ENCODE measurements around the gene CHRND. TPM values are rescaled to one million over a fixed set of nuclear protein-coding genes. Genes with fewer than 3 reads are reported as not detected.

CHRND gene
- total RNA-seq, 1 experiment from 2014 or later = not detected

DNA sequence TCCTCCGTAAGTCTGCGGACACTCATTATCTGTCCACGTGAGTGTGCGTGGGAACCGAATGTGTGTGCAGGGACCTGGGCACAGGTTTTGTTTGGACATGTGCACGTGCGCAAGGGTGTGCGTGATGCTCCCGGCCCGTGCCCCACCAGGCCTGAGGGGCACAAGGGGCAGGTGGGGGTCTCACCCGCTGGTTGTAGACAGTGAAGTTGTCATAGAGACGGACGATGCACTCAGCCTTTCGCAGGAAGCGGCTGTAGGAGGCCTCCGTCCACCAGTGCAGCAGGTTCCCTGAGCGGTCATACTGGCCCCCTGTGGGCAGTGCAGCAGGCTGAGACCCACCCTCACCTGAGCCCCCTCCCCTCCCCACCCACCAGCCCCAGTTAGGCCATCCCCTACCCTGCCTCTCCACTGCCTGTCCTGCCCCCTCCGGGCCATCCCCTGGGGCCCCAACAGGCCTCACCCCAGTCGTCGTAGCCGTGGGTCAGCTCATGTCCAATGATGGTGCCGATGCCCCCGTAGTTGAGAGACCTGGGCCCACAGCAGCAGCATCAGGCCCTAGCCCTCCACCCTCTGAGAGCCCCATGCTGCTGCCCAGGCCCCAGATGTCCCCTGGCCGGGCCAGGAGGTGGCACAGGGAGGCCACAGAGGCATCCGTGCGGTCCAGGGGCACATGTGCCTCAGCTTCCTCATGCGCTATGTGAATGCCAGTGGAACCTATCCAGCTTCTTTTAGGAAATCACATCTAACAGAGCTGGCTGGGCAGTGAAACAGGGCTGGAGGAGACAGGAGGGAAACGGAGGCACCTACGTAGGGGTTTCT, 44.4 kb upstream of the CHRND start:
- no peaks in the 10 kb centered on the region for H4K20me1 ChIP-seq (ENCODE audit: insufficient read depth, low read depth, low read length)
- H3K36me3 ChIP-seq (ENCODE audit: insufficient read depth, low read length) = no peaks in the 10 kb centered on the region
- H3K27ac ChIP-seq (ENCODE audit: low read length) = no peak overlapping the region
- no peaks in the 10 kb centered on the region for H3K79me2 ChIP-seq (ENCODE audit: low read length)
- no peaks in the 10 kb centered on the region for H3K27me3 ChIP-seq (ENCODE audit: low read length)
- H3K4me1 ChIP-seq (ENCODE audit: low read length) = no peaks in the 10 kb centered on the region
- no peaks in the 10 kb centered on the region for H3K9me2 ChIP-seq (replicated peaks; ENCODE audit: insufficient read depth, low read length)
- DNase-seq = no peak
- H3K4me2 ChIP-seq (ENCODE audit: low read depth, low read length, poor library complexity, severe bottlenecking) = no peak overlapping the region
- H3K9ac ChIP-seq (ENCODE audit: low read length) = no peak overlapping the region
- H3K9me3 ChIP-seq (ENCODE audit: low read length) = no peaks in the 10 kb centered on the region
- no peak overlapping the region for H2AFZ ChIP-seq (ENCODE audit: low read length)
- no peak overlapping the region for H3K4me3 ChIP-seq (ENCODE audit: low read length)

DNA sequence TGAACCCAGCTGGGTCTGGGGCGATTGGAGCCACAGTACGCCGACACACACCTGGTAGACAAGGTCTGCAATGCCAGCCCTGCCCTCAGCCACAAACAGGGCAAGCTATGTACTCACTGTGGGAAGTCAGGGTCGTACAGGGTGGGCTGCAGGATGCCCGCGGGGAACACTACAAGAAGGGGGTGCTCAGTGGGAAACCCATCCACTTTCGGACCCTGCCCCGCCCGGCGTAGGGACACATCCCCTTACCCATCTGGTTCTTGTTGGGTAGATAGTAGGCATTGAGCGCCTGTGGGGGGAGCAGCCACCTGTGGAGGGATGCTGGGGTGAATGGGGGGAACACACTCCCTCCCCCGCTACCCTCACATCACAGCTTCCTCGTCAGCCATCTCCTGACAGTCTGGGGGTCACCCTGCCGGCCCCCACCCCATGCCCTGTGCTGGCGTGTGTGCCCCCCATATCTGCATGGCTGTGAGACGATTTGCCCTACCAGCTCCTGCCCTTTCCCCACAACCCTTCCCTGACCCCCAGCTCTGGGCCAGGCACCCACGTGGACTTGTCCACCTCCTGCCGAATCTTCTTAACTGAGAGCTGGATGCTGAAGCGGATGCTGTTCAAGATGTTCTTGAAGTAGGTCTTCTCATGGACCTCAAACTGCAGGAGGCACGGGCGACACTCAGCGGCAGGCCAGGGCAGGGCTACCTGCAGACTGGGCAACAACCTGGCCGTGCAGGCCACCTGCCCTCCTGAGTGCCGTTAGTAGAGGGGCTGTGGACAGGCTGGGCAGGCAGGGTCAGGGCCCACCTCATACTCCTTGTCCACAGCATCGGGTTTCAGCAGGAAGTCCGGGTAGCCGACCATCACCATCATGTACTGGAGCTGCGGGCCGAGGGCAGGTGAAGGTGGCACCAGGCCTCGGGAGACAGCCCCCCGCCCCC, 43.4 kb upstream of the CHRND start:
- H3K9me3 ChIP-seq (ENCODE audit: low read length) = no peaks in the 10 kb centered on the region
- no peaks in the 10 kb centered on the region for H3K79me2 ChIP-seq (ENCODE audit: low read length)
- no peak overlapping the region for H2AFZ ChIP-seq (ENCODE audit: low read length)
- H3K36me3 ChIP-seq (ENCODE audit: insufficient read depth, low read length) = no peaks in the 10 kb centered on the region
- no peaks in the 10 kb centered on the region for H3K4me1 ChIP-seq (ENCODE audit: low read length)
- no peak overlapping the region for H3K4me2 ChIP-seq (ENCODE audit: low read depth, low read length, poor library complexity, severe bottlenecking)
- no peaks in the 10 kb centered on the region for H3K27me3 ChIP-seq (ENCODE audit: low read length)
- H3K9ac ChIP-seq (ENCODE audit: low read length) = no peak overlapping the region
- H4K20me1 ChIP-seq (ENCODE audit: insufficient read depth, low read depth, low read length) = no peaks in the 10 kb centered on the region
- H3K4me3 ChIP-seq (ENCODE audit: low read length) = no peak overlapping the region
- DNase-seq = no peak
- H3K9me2 ChIP-seq (replicated peaks; ENCODE audit: insufficient read depth, low read length) = no peaks in the 10 kb centered on the region
- H3K27ac ChIP-seq (ENCODE audit: low read length) = no peak overlapping the region

DNA sequence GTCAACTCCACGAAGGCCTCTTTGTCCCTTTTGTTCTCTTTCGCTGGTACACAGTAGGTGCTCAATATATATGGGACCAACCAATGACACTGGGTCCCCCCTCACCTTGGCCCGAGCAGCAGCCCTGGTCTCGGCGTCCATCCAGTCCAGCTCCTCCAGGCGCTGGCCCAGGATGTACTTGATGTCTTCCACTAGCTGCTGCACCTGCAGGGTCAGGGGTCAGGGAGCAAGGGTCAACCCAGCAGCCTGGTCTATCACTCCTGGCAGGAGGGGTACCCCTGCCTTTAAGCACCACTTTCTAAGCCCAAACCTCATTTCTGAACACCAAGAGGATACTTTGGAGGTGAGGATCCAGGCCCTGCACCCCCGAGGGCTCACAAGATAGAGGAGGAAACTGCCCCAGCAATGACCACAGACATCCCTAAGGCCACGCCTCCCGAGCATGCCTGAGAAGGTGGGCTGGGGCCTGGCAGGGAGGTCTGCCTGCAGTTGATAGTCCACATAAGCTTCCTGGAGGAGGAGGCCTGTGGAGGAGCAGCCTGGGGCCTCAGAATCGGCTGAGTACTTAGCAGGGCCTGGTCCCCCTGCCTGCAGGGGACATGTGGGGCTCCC, 42.5 kb upstream of the CHRND start:
- Histone ChIP-seq H4K20me1 (ENCODE audit: insufficient read depth, low read depth, low read length) (no peaks in the 10 kb centered on the region), H3K79me2 (ENCODE audit: low read length) (no peaks in the 10 kb centered on the region), H3K36me3 (ENCODE audit: insufficient read depth, low read length) (no peaks in the 10 kb centered on the region), H3K27me3 (ENCODE audit: low read length) (no peaks in the 10 kb centered on the region), H3K9ac (ENCODE audit: low read length) (no peak overlapping the region), H3K27ac (ENCODE audit: low read length) (no peak overlapping the region), H3K4me2 (ENCODE audit: low read depth, low read length, poor library complexity, severe bottlenecking) (no peak overlapping the region), H2AFZ (ENCODE audit: low read length) (no peak overlapping the region), H3K4me1 (ENCODE audit: low read length) (no peaks in the 10 kb centered on the region), H3K9me3 (ENCODE audit: low read length) (no peaks in the 10 kb centered on the region), H3K9me2 (replicated peaks; ENCODE audit: insufficient read depth, low read length) (no peaks in the 10 kb centered on the region), H3K4me3 (ENCODE audit: low read length) (no peak overlapping the region)
- no peak for DNase-seq

DNA sequence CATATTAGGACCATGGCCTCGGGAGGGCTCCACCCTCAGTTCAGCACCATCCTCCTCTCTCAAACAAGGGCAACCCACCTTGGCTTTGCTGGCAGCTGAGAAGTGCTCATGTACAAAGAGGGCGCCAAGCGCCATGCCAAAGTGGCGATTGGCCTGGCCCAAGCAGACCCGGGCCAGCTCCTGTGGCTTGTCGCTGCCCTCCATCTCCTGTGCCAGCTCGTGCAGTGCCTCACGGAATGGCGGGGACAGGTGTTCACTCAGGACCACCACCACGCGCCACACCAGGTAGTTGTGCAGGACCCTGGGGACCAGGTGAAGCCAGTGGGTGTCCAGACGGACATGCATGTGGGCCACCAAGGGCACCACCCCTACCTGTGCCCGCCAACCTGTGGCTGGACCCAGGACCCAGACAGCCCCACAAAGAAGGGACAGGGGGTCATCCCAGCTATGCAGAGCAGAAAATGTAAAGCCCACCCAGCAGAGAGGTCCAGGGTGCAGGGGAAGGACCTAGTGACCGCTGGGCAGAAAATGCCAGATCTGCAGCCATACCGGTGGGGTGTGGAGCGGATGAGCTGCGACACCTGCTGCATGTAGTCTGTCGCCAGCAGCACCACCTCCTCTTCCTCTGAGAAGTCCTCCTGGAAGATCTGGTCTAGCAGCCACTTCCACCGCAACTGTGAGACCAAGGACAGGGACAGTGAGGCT, 41.9 kb upstream of the CHRND start:
- H3K4me3 ChIP-seq (ENCODE audit: low read length) = no peak overlapping the region
- no peak overlapping the region for H2AFZ ChIP-seq (ENCODE audit: low read length)
- no peaks in the 10 kb centered on the region for H4K20me1 ChIP-seq (ENCODE audit: insufficient read depth, low read depth, low read length)
- DNase-seq = no peak
- no peak overlapping the region for H3K4me2 ChIP-seq (ENCODE audit: low read depth, low read length, poor library complexity, severe bottlenecking)
- no peak overlapping the region for H3K9ac ChIP-seq (ENCODE audit: low read length)
- H3K4me1 ChIP-seq (ENCODE audit: low read length) = no peaks in the 10 kb centered on the region
- no peaks in the 10 kb centered on the region for H3K79me2 ChIP-seq (ENCODE audit: low read length)
- no peaks in the 10 kb centered on the region for H3K27me3 ChIP-seq (ENCODE audit: low read length)
- H3K9me3 ChIP-seq (ENCODE audit: low read length) = no peaks in the 10 kb centered on the region
- no peaks in the 10 kb centered on the region for H3K36me3 ChIP-seq (ENCODE audit: insufficient read depth, low read length)
- no peaks in the 10 kb centered on the region for H3K9me2 ChIP-seq (replicated peaks; ENCODE audit: insufficient read depth, low read length)
- H3K27ac ChIP-seq (ENCODE audit: low read length) = no peak overlapping the region

DNA sequence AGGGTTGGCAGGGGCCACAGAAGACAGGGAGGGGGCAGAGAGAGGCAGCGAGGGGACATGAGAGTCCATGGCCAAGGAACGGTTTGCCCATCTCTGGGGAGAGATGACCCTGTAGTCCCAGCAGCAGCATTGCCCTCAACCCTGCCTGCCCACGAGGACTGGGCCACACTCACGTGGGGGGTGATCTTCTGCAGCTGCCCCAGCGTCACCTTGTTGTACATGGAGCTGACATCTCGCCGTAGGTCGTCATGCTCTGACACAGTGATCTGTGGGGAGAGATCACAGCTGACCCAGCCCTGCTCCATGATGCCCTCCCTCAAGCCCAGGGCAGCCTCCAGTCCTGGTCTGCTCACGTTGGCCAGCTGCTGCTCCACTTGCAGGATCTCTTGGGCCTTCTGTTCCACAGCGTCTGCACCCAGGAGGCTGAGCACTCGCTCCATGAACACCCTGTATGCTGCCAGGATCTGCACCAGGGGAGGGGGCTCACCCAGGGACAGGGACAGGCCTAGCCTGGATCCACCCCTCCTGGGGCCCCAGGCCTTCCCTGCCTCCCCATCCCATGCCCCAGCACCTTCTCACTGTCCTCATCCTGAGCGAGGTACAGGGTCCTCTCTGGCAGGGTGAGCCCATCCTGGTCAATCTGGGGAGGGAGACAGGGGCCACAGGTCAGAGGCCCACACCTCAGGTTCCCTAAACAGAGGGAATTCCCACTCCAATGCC, 41.2 kb upstream of the CHRND start:
- no peaks in the 10 kb centered on the region for H3K4me1 ChIP-seq (ENCODE audit: low read length)
- no peak overlapping the region for H3K9ac ChIP-seq (ENCODE audit: low read length)
- no peak overlapping the region for H3K27ac ChIP-seq (ENCODE audit: low read length)
- no peak overlapping the region for H2AFZ ChIP-seq (ENCODE audit: low read length)
- no peak for DNase-seq
- no peaks in the 10 kb centered on the region for H3K79me2 ChIP-seq (ENCODE audit: low read length)
- H3K27me3 ChIP-seq (ENCODE audit: low read length) = no peaks in the 10 kb centered on the region
- no peaks in the 10 kb centered on the region for H3K9me2 ChIP-seq (replicated peaks; ENCODE audit: insufficient read depth, low read length)
- no peak overlapping the region for H3K4me2 ChIP-seq (ENCODE audit: low read depth, low read length, poor library complexity, severe bottlenecking)
- H4K20me1 ChIP-seq (ENCODE audit: insufficient read depth, low read depth, low read length) = no peaks in the 10 kb centered on the region
- no peaks in the 10 kb centered on the region for H3K9me3 ChIP-seq (ENCODE audit: low read length)
- H3K4me3 ChIP-seq (ENCODE audit: low read length) = no peak overlapping the region
- no peaks in the 10 kb centered on the region for H3K36me3 ChIP-seq (ENCODE audit: insufficient read depth, low read length)

DNA sequence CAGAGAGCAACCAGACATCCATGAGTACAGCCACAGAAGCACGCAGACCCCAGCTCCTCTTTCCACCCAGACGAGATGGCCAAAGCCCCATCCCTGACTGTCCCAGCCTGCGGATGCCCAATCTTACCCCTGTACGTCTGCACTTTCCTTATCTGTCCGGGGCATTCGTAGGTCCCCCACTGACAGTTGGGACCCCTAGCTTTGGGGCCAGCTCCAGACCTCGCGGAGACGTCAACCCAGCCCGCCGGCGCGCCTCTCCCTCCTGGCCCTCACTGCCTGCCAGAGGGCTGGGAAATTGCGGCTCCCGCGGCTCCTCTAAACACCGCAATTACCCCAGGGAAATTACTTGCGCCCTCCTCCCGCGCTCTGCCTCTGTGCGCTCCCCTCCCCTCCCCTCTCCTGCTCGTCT, 40.6 kb upstream of the CHRND start:
- no peak overlapping the region for H2AFZ ChIP-seq (ENCODE audit: low read length)
- no peaks in the 10 kb centered on the region for H3K36me3 ChIP-seq (ENCODE audit: insufficient read depth, low read length)
- no peaks in the 10 kb centered on the region for H4K20me1 ChIP-seq (ENCODE audit: insufficient read depth, low read depth, low read length)
- H3K9ac ChIP-seq (ENCODE audit: low read length) = no peak overlapping the region
- H3K27me3 ChIP-seq (ENCODE audit: low read length) = no peaks in the 10 kb centered on the region
- H3K4me1 ChIP-seq (ENCODE audit: low read length) = no peaks in the 10 kb centered on the region
- no peaks in the 10 kb centered on the region for H3K9me3 ChIP-seq (ENCODE audit: low read length)
- H3K9me2 ChIP-seq (replicated peaks; ENCODE audit: insufficient read depth, low read length) = no peaks in the 10 kb centered on the region
- no peak overlapping the region for H3K27ac ChIP-seq (ENCODE audit: low read length)
- no peak overlapping the region for H3K4me2 ChIP-seq (ENCODE audit: low read depth, low read length, poor library complexity, severe bottlenecking)
- no peak overlapping the region for H3K4me3 ChIP-seq (ENCODE audit: low read length)
- H3K79me2 ChIP-seq (ENCODE audit: low read length) = no peaks in the 10 kb centered on the region
- DNase-seq = no peak

DNA sequence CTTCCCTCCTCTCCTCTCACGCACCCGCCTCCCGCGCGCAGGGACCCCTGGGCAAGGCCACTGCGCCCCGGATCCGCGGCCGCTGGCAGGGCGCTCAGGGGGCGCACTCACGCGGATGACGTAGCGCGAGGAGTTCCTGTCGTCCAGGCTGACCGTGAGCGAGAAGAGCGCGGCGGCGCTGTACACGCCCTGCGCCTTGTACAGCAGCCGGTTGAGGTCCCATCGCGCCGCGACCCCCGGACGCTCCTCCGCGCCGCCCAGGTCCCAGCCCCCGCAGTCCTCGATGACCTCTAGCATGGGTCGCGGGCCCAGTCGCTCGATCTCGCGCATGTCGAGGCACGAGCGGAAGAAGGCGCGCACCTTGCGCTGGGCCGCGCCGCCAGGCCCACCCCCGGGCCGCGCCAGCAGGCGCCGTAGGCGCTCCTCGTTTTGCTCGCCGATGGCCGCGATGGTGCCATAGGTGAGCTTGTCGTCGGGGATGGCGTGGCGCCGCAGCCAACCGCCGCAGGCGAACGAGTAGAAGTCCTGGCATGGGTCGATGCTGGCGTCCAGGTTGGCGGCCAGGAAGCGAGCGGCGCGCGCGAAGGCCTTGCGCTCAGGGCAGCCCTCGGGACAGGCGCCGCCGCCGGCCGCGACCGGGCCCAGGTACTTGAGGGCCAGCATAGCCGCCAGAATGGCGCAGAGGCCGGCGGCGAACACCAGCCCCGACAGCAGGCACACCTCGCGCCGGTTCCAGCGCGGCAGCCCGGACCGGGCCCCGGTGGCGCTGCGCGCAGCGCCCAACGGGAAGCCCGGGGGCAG, 40.0 kb upstream of the CHRND start:
- Histone ChIP-seq H3K27ac (ENCODE audit: low read length) (no peak overlapping the region), H4K20me1 (ENCODE audit: insufficient read depth, low read depth, low read length) (no peaks in the 10 kb centered on the region), H3K4me1 (ENCODE audit: low read length) (no peaks in the 10 kb centered on the region), H3K27me3 (ENCODE audit: low read length) (no peaks in the 10 kb centered on the region), H3K79me2 (ENCODE audit: low read length) (no peaks in the 10 kb centered on the region), H3K9ac (ENCODE audit: low read length) (no peak overlapping the region), H2AFZ (ENCODE audit: low read length) (no peak overlapping the region), H3K9me3 (ENCODE audit: low read length) (no peaks in the 10 kb centered on the region), H3K36me3 (ENCODE audit: insufficient read depth, low read length) (no peaks in the 10 kb centered on the region), H3K4me2 (ENCODE audit: low read depth, low read length, poor library complexity, severe bottlenecking) (no peak overlapping the region), H3K9me2 (replicated peaks; ENCODE audit: insufficient read depth, low read length) (no peaks in the 10 kb centered on the region), H3K4me3 (ENCODE audit: low read length) (no peak overlapping the region)
- no peak for DNase-seq

Data from Karpas-422 (cell line).